ES-I3 (cell line): ENCODE results near the gene RGS6.

Source experiments
- H3K36me3 ChIP-seq: 2 replicates; pipeline ENCODE4 v1.6.1; 2013; ENCODE audit warnings: mild to moderate bottlenecking, low read length, control low read depth, moderate library complexity; ENCODE audit not compliant: insufficient read depth
- H3K4me1 ChIP-seq: 2 replicates; pipeline ENCODE4 v1.6.1; 2013; ENCODE audit warnings: mild to moderate bottlenecking, control low read depth, low read length; ENCODE audit not compliant: insufficient read depth
- H3K9ac ChIP-seq: 2 replicates; pipeline ENCODE4 v1.6.1; 2013; ENCODE audit warnings: low read depth, mild to moderate bottlenecking, low read length, moderate library complexity
- H3K9me3 ChIP-seq: 2 replicates; pipeline ENCODE4 v1.6.1; 2013; ENCODE audit warnings: mild to moderate bottlenecking, low read length, moderate library complexity; ENCODE audit not compliant: control insufficient read depth, insufficient read depth

Gene RGS6

DNA sequence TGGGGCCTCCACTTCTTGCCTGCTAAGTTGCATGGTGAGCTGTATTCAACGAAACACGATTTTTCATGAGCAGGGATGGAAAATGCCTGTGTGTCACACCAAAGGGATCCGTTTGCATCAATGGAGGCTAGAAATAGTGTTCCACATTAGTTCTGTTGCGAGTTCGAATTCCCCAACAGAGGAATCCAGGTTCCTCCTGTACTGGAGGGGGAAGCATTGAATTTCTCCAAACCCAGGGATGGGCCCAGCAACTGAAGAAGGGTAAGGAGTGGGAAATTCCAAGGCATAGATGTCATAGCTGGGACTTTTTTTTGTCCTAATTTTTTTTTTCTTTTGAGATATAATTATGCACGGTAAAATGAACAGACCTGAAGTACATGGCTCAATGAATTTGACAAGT, 625.4 kb downstream of the RGS6 start:
- Histone ChIP-seq H3K36me3 (no peaks in the 10 kb centered on the region), H3K4me1 (peaks cover 32% of the 10 kb centered on the region), H3K9me3 (no peaks in the 10 kb centered on the region), H3K9ac (no peak overlapping the region)

DNA sequence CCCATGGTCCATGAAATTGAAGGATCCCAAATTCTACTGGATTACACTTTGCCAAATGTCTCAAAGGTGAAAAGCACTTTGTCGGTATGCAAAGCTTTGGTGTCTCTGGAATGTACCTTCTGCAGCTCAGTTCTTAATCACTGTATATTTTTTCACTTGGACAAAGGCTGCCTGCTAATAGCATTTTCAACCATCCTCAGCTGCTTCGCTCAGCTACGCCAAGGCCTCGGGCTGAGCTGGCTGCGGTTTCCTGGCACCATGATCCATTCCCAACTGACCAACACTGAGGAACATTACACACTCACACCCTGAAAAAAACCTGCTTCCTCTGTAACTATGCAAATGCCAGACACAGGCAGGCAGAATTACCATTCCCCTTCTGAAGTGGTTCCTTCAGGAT, 626.5 kb downstream of the RGS6 start:
- no peaks in the 10 kb centered on the region for H3K36me3 ChIP-seq
- H3K4me1 ChIP-seq: peaks cover 30% of the 10 kb centered on the region
- H3K9me3 ChIP-seq: no peaks in the 10 kb centered on the region
- no peak overlapping the region for H3K9ac ChIP-seq

DNA sequence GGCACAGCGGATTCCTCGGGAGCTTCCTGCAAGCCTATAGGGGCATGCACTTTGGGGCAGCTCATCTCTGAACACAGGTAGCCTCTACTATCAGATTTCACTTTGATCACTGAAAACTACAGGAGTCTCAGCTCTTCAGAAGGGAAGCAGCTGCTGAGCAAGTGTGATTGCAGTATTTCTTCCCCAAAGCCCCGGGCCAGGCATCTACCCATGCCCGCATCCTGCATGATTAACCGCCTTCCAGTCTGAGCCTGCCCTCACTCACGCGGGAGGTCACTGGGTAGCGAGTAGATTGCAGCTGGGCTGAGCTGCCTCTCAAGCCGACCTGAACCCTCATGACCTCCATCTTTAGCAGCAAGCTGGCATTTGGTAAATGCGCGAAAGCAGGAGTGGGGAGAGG, 627.0 kb downstream of the RGS6 start:
- Histone ChIP-seq H3K4me1 (peaks cover 25% of the 10 kb centered on the region), H3K9ac (no peak overlapping the region), H3K9me3 (no peaks in the 10 kb centered on the region), H3K36me3 (no peaks in the 10 kb centered on the region)

DNA sequence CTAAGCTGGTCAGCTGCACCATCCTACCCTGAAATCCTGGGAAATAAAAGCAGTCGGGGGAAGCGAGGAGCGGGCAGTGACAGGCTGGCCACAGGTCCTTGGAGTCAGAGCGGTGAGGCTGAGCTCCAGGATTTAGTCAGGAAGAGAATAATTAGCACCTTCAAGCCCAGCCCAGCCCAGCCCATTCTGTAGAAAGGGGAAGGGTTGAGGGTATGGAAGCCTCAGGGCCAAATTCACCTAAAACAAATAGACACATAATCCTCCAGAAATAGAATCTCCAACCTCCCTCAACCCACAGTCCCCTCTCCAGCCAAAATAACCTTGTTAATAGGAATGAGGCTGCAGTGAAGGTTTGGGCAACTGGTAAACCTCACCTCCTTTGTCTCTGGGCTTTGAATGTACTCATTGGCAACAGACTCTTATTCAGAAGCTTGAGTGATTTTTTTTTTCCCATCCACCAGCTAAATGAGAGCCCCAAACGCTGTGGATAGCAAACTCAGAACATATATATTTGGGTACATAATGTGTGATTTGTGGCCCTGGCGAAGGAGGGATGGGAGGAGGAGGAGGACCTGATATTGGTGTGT, 627.5 kb downstream of the RGS6 start:
- Histone ChIP-seq H3K36me3 (no peaks in the 10 kb centered on the region), H3K9me3 (no peaks in the 10 kb centered on the region), H3K4me1 (peaks cover 22% of the 10 kb centered on the region), H3K9ac (no peak overlapping the region)

DNA sequence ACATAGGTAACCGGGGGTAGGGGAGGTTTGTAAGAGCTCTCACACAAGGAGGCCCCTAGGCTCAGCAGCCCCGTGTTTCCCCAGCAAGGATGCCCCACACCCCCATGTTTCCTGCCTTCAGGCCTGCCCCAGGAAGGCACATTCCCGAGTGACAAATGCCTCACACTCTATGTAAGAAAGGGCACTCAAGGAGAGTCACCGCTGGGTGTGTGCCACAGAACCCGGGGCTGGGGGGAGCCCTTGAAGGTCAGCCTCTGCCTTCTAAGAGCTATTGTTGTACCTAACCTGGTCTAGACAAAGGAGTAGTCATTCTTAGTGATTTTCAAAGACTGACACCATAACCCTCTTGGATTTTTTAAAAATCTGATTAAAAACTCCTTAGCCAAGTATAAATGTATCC, 628.1 kb downstream of the RGS6 start:
- peaks cover 22% of the 10 kb centered on the region for H3K4me1 ChIP-seq
- H3K9me3 ChIP-seq: no peaks in the 10 kb centered on the region
- no peak overlapping the region for H3K9ac ChIP-seq
- H3K36me3 ChIP-seq: no peaks in the 10 kb centered on the region

DNA sequence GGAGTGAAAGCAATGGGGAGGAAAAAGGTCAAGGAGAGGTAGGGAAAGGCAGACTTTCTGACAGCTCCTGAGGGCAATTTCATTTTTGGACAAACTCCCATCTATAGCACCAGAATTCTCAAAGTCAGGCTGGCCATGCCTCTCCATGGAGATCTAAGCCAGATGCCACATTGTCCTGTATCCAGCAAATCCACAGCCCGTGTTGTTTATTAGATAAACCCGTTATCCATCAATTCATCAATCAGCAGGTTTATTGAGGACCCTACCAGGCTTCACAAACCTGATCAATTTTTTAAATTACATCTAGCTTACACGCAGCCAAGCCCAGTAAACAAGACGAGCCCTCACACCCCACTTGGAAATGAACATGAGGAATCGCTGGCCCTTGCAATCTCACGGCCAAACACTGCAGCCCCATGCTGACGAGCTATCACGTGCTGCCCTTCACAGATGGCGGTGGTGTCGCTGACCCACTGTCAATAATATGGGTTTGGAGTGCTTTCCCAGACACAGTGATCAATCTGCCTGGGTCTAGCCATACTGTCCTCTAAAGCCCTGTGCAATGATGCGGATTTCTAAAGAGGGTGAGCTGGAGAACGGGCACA, 628.8 kb downstream of the RGS6 start:
- Histone ChIP-seq H3K4me1 (peaks cover 22% of the 10 kb centered on the region), H3K9ac (no peak overlapping the region), H3K9me3 (no peaks in the 10 kb centered on the region)

DNA sequence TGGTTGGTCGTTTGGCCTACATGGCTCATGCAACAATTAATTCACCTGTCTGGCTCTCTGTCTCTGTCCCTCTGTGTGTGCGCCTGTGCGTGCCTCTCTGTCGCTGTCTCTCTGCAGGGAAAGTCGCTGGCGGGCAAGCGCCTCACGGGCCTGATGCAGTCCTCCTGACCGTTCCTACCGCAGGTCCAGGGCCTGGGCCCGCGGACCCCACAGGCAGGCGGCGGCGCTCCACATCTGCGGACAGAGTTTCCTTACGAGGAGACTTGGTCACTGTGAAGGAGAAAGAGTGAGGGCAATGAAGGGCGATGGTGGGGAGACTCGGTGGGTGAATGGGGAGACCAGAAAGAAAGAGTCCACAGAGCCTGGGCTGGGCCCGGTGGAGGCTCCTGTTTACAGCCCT, 630.1 kb downstream of the RGS6 start:
- no peaks in the 10 kb centered on the region for H3K9me3 ChIP-seq
- H3K36me3 ChIP-seq: no peaks in the 10 kb centered on the region
- H3K4me1 ChIP-seq: peaks cover 22% of the 10 kb centered on the region
- H3K9ac ChIP-seq: no peak overlapping the region

More for the DNA sequence above, 628.8 kb downstream of the RGS6 start:
- H3K36me3 ChIP-seq: no peaks in the 10 kb centered on the region

DNA sequence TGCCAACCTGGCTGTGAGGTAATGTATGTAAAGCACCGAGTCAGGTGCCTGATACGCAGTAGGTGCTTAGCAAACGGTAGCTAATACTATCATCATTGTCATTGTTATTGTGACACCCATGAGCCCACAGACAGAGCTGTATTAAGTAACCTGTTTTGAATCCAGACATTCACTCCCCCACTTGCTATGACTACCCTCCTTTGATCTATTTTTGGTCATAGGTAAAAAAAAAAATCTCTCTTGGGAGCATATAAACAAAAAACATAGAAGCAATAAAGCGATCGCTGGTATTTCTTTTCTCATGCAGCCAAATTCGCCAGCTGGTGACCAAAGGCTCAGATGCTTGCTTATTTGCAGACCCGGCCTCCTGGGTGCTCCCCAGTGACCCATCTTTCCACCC, 631.4 kb downstream of the RGS6 start:
- H3K36me3 ChIP-seq: no peaks in the 10 kb centered on the region
- H3K4me1 ChIP-seq: peaks cover 17% of the 10 kb centered on the region; the same call in 1 of the 2 replicates
- H3K9ac ChIP-seq: no peak overlapping the region
- no peaks in the 10 kb centered on the region for H3K9me3 ChIP-seq

DNA sequence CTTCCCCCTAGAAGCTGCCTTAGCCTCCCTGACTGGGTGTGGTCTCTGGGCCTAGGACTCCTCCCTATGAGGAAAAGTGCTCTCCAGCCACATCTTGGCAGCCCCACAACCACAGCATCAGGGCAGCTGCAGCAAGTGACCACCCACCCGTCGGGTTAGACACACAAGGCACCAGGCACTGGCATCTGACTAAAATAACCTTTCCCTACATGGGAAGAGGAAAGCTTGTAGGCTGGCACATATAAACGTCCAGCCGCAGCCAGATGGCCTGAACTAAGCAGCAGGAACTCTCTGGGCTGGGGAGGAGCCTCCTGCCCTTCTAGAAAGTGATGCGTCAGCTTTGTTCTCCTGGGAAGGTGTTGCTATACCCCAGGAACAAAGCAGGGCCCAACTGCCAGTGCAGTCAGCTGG, 632.9 kb downstream of the RGS6 start:
- no peak overlapping the region for H3K9ac ChIP-seq
- peaks cover 2% of the 10 kb centered on the region; the same call in 1 of the 2 replicates for H3K4me1 ChIP-seq
- H3K9me3 ChIP-seq: no peaks in the 10 kb centered on the region
- H3K36me3 ChIP-seq: no peaks in the 10 kb centered on the region

DNA sequence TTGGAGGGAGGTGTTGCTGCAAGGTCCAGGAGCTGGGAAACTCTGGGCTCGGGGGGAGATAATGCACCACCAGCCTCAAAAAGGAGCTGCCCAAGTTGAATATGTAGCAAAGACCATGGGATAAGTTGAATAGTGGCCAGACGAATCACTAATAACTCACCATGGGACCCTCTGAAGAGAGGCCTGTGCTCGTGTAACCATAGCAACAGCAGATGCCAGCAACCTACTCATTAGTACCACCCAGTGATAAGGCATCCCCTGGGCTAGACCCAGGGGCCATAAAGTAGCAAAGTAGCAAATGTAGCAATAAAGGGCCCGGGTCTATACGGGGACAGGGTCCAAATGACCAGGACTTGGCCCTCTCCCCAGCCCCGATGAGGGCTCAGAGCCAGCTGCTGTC, 633.7 kb downstream of the RGS6 start:
- H3K9ac ChIP-seq: no peak overlapping the region
- no peaks in the 10 kb centered on the region for H3K4me1 ChIP-seq
- no peaks in the 10 kb centered on the region for H3K36me3 ChIP-seq
- no peaks in the 10 kb centered on the region for H3K9me3 ChIP-seq

DNA sequence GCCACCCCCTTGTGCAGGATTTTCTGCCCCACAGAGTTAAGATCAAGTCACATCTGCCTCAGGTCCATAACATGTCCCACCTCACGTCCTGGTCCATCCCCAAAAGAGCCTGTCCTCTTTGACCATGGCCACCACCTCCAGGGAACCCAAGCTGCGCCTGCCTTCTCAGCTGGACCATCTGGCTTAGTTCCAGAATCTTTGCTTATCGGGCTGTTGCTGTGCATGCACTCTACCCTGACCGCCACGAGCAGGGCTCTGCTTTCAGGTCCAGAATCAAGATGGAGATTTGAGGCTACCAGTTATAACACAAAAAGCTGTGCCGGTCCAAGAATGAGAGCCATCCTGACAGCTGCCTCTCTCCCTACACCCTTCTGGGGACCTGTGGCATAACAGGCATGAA, 635.0 kb downstream of the RGS6 start:
- Histone ChIP-seq H3K36me3 (no peaks in the 10 kb centered on the region), H3K4me1 (no peaks in the 10 kb centered on the region), H3K9me3 (no peaks in the 10 kb centered on the region), H3K9ac (no peak overlapping the region)

DNA sequence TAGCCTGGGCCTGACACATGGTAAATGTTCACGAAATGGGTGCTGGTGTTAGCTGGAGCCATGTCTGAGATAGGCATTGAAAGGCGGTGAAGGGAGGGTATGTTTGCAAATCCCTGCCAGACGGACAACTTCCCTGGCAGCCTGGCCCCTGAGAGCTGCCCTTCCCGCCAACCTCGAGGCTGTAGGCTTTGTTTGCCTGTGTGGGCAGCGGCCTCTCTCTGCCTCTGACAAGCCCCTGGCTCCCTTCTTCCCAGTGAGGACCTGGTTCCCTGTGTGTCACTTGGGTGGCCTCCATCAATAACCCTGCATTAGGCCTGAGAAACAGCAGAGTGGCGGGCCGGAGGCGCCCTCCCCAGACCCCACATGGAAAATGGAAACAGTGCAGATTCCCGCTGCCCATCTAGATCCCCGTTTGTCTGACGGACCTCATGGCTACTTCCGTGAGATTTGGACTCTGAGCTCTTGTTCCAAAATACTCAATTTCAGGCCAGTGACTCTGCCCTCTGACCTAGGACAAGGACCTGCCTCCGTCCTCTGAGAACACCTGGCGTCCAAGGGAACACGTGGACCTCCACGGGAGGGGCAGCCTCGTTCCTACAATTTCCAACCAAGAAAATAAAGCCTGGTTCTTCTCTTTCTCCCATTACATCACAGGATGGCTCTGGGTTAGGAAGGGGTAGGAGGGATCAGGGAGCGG, 636.2 kb downstream of the RGS6 start:
- H3K9me3 ChIP-seq: no peaks in the 10 kb centered on the region

DNA sequence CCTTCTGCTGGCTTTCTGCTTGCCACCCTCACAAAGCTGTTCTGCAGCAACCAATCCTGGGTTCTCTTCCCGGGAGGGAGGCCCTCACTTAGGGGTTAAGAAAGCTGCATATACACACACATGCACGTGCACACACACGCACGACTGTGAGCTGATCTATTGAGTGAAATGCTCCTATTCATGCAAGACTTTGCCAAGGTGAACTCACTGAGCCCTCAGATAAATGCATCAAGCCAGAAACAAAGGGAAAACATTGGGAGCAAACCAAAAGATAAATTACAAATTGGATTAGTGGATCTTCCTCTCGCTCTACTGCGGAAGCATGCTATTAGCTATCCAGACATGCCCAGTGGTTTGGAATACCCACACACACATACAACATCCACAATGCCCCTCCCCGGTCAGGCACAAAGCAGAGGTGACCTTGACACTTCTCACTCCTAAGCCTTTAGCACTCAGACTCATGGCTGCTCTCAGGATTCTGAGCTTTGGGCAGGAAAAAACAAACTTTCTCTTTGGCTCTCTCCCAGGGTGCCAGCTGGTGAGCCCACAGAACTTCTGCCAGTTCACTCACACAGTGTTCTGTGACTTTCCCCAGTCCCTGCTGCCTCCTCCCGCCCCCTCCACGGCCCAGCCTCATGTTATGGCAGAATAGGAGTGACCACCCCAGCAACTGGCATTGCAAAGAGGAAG, 641.6 kb downstream of the RGS6 start:
- H3K36me3 ChIP-seq: no peaks in the 10 kb centered on the region
- no peaks in the 10 kb centered on the region for H3K4me1 ChIP-seq
- no peaks in the 10 kb centered on the region for H3K9me3 ChIP-seq
- H3K9ac ChIP-seq: no peak overlapping the region

More for the DNA sequence above, 636.2 kb downstream of the RGS6 start:
- H3K9ac ChIP-seq: no peak overlapping the region
- H3K4me1 ChIP-seq: no peaks in the 10 kb centered on the region
- H3K36me3 ChIP-seq: no peaks in the 10 kb centered on the region

DNA sequence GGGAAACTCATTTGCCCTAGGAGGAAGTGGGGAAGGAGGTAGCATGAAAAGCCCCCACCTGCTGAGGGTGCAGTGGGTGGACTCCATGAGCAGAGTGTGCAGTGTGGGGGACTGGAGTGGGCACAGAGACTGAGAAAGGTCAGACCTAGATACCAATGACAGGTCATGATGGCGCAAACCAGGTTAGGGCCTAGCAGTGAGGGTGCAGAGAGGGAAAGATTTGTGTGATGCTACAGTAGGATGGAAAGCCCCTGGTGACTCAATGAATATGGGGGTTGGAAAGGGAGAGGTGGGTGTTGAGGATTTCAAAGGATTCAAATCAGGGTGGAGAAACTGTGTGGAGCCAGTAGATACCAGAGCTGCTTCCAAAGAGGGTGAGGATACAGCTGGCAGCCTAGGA, 642.5 kb downstream of the RGS6 start:
- Histone ChIP-seq H3K4me1 (no peaks in the 10 kb centered on the region), H3K9ac (no peak overlapping the region), H3K36me3 (no peaks in the 10 kb centered on the region), H3K9me3 (no peaks in the 10 kb centered on the region)

DNA sequence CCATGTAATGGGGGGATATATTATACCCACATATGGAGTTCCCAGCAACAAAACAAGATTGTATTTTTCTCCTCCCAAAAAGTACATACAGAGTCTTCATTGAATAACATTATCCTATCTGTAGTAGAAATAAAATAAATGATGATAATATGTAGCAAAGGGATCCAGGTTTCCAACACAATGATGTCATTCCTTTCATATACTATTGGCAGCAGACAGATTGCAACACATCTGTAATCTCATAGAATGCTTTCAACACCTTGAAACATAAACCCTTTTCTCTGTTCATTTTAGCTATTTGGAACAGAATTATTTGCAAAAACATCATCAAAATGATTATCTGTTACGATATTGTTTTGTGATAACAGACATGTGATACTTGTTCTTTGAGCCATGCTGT, 644.0 kb downstream of the RGS6 start:
- Histone ChIP-seq H3K9ac (no peak overlapping the region), H3K36me3 (no peaks in the 10 kb centered on the region)

More for the DNA sequence above, 644.0 kb downstream of the RGS6 start:
- Histone ChIP-seq H3K4me1 (no peaks in the 10 kb centered on the region), H3K9me3 (no peaks in the 10 kb centered on the region)
